ENCODE data around the gene HIGD2A.
A peak's percentile ranks its signal among the peaks of the same experiment; 100 is the strongest.

Gene HIGD2A

GRCh38 chr5:176382721-176383120 lies 5.8 kb upstream of the HIGD2A start:
- no peak for DNase-seq (ENCODE audit: low read depth)
- no peak overlapping the region for H3K4me3 ChIP-seq (ENCODE audit: low read depth, low read length)
- TF ChIP-seq CTCF (IDR thresholded peaks at IDR 0.05; ENCODE audit: insufficient read depth, low read depth, low read length, missing control alignments), result no peak

- DNase-seq (ENCODE audit: low read depth), result no peak
- no peak overlapping the region for H3K4me3 ChIP-seq (ENCODE audit: low read depth, low read length)
- TF ChIP-seq CTCF (IDR thresholded peaks at IDR 0.05; ENCODE audit: insufficient read depth, low read depth, low read length, missing control alignments), result no peak
Measured at GRCh38 chr5:176383248-176383905, 5.2 kb upstream of the HIGD2A start.

- no peak for DNase-seq (ENCODE audit: low read depth)
- no peak overlapping the region for H3K4me3 ChIP-seq (ENCODE audit: low read depth, low read length)
- TF ChIP-seq CTCF (IDR thresholded peaks at IDR 0.05; ENCODE audit: insufficient read depth, low read depth, low read length, missing control alignments), result no peak
Measured at GRCh38 chr5:176383961-176384360, 4.6 kb upstream of the HIGD2A start.

GRCh38 chr5:176384366-176384930 lies 4.1 kb upstream of the HIGD2A start:
- H3K4me3 ChIP-seq (ENCODE audit: low read depth, low read length), result no peak overlapping the region
- TF ChIP-seq CTCF (IDR thresholded peaks at IDR 0.05; ENCODE audit: insufficient read depth, low read depth, low read length, missing control alignments), result no peak
- DNase-seq (ENCODE audit: low read depth), result no peak

- TF ChIP-seq CTCF (IDR thresholded peaks at IDR 0.05; ENCODE audit: insufficient read depth, low read depth, low read length, missing control alignments), result no peak
- no peak for DNase-seq (ENCODE audit: low read depth)
- H3K4me3 ChIP-seq (ENCODE audit: low read depth, low read length), result no peak overlapping the region
Measured at GRCh38 chr5:176384991-176385390, 3.6 kb upstream of the HIGD2A start.

GRCh38 chr5:176386491-176386890 lies 2.1 kb upstream of the HIGD2A start:
- no peak for TF ChIP-seq CTCF (IDR thresholded peaks at IDR 0.05; ENCODE audit: insufficient read depth, low read depth, low read length, missing control alignments)
- DNase-seq (ENCODE audit: low read depth), result no peak
- H3K4me3 ChIP-seq (ENCODE audit: low read depth, low read length), result peak overlapping the region; percentile 96
